Neutrophil (primary cell): ENCODE data around the gene MRC1.

Source experiments
- H3K27ac ChIP-seq: fragments of 200-600 bp; sonication (generic); 2 replicates; pipeline ENCODE4 v1.5.1; 2016; ENCODE audit warnings: mild to moderate bottlenecking, moderate library complexity
- H3K27me3 ChIP-seq: fragments of 200-600 bp; sonication (generic); 2 replicates; pipeline ENCODE4 v1.6.0; 2016; ENCODE audit warnings: mild to moderate bottlenecking
- H3K36me3 ChIP-seq: fragments of 200-600 bp; sonication (generic); 2 replicates; pipeline ENCODE4 v1.5.1; 2017
- H3K4me1 ChIP-seq, 2 experiments: fragments of 200-600 bp in 1 of 2; sonication (generic) in 1 of 2; 1 replicate in 1 of 2; 2 replicates in 1 of 2; pipeline versions ENCODE4 v1.5.1 to v1.6.1; 2013 to 2016; ENCODE audit warnings: low read depth in 1 of 2, low read length in 1 of 2, mild to moderate bottlenecking in 1 of 2, moderate library complexity in 1 of 2; ENCODE audit not compliant: control insufficient read depth in 1 of 2, insufficient read depth in 1 of 2
- H3K4me3 ChIP-seq, 2 experiments: fragments of 200-600 bp in 1 of 2; sonication (generic) in 1 of 2; 1 replicate in 1 of 2; 2 replicates in 1 of 2; pipeline ENCODE4 v1.5.1; 2013 to 2016; ENCODE audit warnings: low read depth in 1 of 2, low read length in 1 of 2, mild to moderate bottlenecking in 1 of 2, moderate library complexity in 1 of 2
- H3K9me3 ChIP-seq: fragments of 200-600 bp; sonication (generic); 2 replicates; pipeline ENCODE4 v1.5.1; 2016
- TF ChIP-seq, protein P1 (sequence below): fragments of 200-600 bp; sonication (generic); IDR thresholded peaks from 2 replicates; pipeline ENCODE4 v1.5.1; 2016; ENCODE audit warnings: antibody characterized with exemption

Gene MRC1

GRCh38 chr10:17768957-17769356 is 40.2 kb upstream of the MRC1 start:
- Histone ChIP-seq H3K4me1 (no peaks in the 10 kb centered on the region), H3K4me3 (no peak overlapping the region), H3K27ac (no peak overlapping the region), H3K36me3 (no peaks in the 10 kb centered on the region), H3K27me3 (no peaks in the 10 kb centered on the region), H3K9me3 (no peaks in the 10 kb centered on the region)
- TF ChIP-seq, protein P1, sequence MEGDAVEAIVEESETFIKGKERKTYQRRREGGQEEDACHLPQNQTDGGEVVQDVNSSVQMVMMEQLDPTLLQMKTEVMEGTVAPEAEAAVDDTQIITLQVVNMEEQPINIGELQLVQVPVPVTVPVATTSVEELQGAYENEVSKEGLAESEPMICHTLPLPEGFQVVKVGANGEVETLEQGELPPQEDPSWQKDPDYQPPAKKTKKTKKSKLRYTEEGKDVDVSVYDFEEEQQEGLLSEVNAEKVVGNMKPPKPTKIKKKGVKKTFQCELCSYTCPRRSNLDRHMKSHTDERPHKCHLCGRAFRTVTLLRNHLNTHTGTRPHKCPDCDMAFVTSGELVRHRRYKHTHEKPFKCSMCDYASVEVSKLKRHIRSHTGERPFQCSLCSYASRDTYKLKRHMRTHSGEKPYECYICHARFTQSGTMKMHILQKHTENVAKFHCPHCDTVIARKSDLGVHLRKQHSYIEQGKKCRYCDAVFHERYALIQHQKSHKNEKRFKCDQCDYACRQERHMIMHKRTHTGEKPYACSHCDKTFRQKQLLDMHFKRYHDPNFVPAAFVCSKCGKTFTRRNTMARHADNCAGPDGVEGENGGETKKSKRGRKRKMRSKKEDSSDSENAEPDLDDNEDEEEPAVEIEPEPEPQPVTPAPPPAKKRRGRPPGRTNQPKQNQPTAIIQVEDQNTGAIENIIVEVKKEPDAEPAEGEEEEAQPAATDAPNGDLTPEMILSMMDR = no peak

DNA sequence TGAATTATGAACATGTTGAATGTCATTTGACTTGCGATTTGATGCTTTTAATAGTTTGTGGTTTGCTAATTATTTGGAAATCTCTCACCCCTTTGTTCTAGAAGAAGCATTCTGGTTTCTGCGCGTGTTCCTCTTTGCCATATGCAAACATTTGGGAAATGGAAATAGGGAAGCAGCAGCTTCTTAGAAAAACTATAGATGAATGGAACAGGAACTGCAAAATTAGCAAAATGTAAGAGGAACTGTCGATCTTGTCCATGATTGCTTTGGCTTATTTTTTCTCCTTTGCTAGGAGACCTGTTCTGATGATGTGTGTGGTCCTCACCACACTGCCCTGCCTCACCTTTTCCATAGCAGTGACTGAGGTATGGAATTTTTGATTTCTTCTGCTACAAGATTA is 38.1 kb upstream of the MRC1 start:
- Histone ChIP-seq H3K36me3 (no peaks in the 10 kb centered on the region), H3K27ac (no peak overlapping the region)
- TF ChIP-seq, protein P1 = no peak

GRCh38 chr10:17779784-17780183 is 29.4 kb upstream of the MRC1 start:
- TF ChIP-seq, protein P1 = no peak
- Histone ChIP-seq H3K4me1 (peaks cover 0 to 6% of the 10 kb centered on the region in 2 experiments), H3K36me3 (no peaks in the 10 kb centered on the region), H3K27me3 (no peaks in the 10 kb centered on the region), H3K4me3 (no peak overlapping the region), H3K27ac (no peak overlapping the region), H3K9me3 (no peaks in the 10 kb centered on the region)

More for the DNA sequence above, 38.1 kb upstream of the MRC1 start:
- no peaks in the 10 kb centered on the region for H3K9me3 ChIP-seq
- H3K4me1 ChIP-seq = no peaks in the 10 kb centered on the region
- no peak overlapping the region for H3K4me3 ChIP-seq
- H3K27me3 ChIP-seq = no peaks in the 10 kb centered on the region

DNA sequence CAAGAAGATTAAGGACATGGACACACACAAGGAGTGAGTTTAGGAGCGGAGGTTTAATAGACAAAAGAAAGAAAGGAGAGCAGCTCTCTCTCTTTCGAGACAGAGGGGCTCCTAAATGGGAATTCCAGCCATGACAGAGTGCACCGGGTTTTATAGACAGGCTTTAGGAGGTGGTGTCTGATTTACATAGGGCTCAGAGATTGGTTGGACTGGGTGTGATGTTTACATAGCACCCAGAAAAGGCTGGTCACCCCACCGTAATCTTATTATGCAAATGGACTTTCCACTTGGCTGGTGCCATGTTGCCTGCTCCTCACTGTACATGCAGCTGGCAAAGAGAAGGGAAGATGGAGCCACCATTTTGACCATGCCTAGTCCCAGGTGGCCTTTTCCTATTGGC is 28.4 kb upstream of the MRC1 start:
- no peaks in the 10 kb centered on the region for H3K27me3 ChIP-seq
- H3K36me3 ChIP-seq = no peaks in the 10 kb centered on the region
- H3K27ac ChIP-seq = no peak overlapping the region
- H3K4me1 ChIP-seq = peaks cover 3 to 13% of the 10 kb centered on the region in 2 experiments
- TF ChIP-seq, protein P1 = no peak
- no peaks in the 10 kb centered on the region for H3K9me3 ChIP-seq
- H3K4me3 ChIP-seq = no peak overlapping the region

DNA sequence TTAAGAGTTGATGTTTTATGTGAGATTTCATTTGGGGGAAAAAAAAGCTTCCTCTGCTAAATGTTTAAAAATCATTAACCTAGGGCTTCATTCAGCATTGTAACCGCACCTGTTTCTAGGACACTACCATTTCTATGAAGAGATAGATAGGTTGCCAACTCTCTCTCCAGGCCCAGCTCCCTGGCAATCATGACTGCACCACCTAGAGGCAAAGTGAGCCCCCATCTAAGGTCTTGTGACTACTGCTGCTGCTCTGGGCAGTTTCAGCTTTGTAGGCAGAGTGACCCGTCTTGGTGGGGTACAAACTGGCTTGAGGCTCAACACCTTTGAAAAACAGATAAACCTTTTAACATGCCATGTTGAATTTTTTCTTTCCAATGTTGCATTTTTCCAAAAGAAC is 27.3 kb upstream of the MRC1 start:
- no peaks in the 10 kb centered on the region for H3K9me3 ChIP-seq
- H3K36me3 ChIP-seq = no peaks in the 10 kb centered on the region
- no peaks in the 10 kb centered on the region for H3K27me3 ChIP-seq
- TF ChIP-seq, protein P1 = no peak
- no peak overlapping the region for H3K4me3 ChIP-seq
- H3K4me1 ChIP-seq = peaks cover 9 to 15% of the 10 kb centered on the region in 2 experiments
- no peak overlapping the region for H3K27ac ChIP-seq
